Smooth muscle cell (in vitro differentiated cells): ENCODE measurements around the gene GSG1. TPM values are rescaled to one million over a fixed set of nuclear protein-coding genes. Genes with fewer than 3 reads are reported as not detected.

Source experiments
- DNase-seq: peaks from one replicate; lab custom pipeline; 2025; ENCODE audit not compliant: unreplicated experiment; lab: John Stamatoyannopoulos, UW
- H2AFZ ChIP-seq: fragments of 200-600 bp; sonication (generic); 2 replicates; pipeline ENCODE4 v1.6.0; 2016; ENCODE audit warnings: antibody characterized with exemption, low read depth, mild to moderate bottlenecking
- H3F3A ChIP-seq: fragments of 200-600 bp; sonication (generic); 2 replicates; pipeline ENCODE4 v1.6.0; 2017; ENCODE audit warnings: antibody characterized with exemption, low read depth
- H3K27ac ChIP-seq: fragments of 200-600 bp; sonication (generic); 2 replicates; pipeline ENCODE4 v1.5.1; 2016; ENCODE audit warnings: low read depth, mild to moderate bottlenecking
- H3K27me3 ChIP-seq: fragments of 200-600 bp; sonication (generic); 2 replicates; pipeline ENCODE4 v1.6.1; 2016; ENCODE audit warnings: low read depth, mild to moderate bottlenecking
- H3K36me3 ChIP-seq: fragments of 200-600 bp; sonication (generic); 2 replicates; pipeline ENCODE4 v1.5.1; 2016; ENCODE audit warnings: low read depth
- H3K4me1 ChIP-seq: fragments of 200-600 bp; sonication (generic); 2 replicates; pipeline ENCODE4 v1.5.1; 2016; ENCODE audit warnings: low read depth
- H3K4me2 ChIP-seq: fragments of 200-600 bp; sonication (generic); 2 replicates; pipeline ENCODE4 v1.6.0; 2016; ENCODE audit warnings: mild to moderate bottlenecking
- H3K4me3 ChIP-seq: fragments of 200-600 bp; sonication (generic); 2 replicates; pipeline ENCODE4 v1.5.1; 2016; ENCODE audit warnings: mild to moderate bottlenecking
- H3K79me2 ChIP-seq: fragments of 200-600 bp; sonication (generic); 2 replicates; pipeline ENCODE4 v1.6.0; 2016; ENCODE audit warnings: low read depth, mild to moderate bottlenecking
- H3K9ac ChIP-seq: fragments of 200-600 bp; sonication (generic); 2 replicates; pipeline ENCODE4 v1.6.0; 2016; ENCODE audit warnings: low read depth
- H3K9me3 ChIP-seq: fragments of 200-600 bp; sonication (generic); replicated peaks from 2 replicates; pipeline ENCODE4 v1.5.1; 2016; ENCODE audit warnings: low read depth
- H4K20me1 ChIP-seq: fragments of 200-600 bp; sonication (generic); 2 replicates; pipeline ENCODE4 v1.6.0; 2016; ENCODE audit warnings: low read depth
- WGBS: methylation state at CpG from one replicate; pipeline ENCODE4 v1.1.7; 2016; ENCODE audit warnings: low lambda C conversion rate; 5-methylcytosine and 5-hydroxymethylcytosine counted together
- polyA plus RNA-seq: library from polyadenylated mRNA; unstranded; fragments of >200 nt; fragmentation: Nextera tagmentation; extraction: Ambion mirVana; gene quantifications from 2 replicates; pipeline ENCODE4 v1.2.1, GENCODE V29; 2016
- total RNA-seq: library from RNA; depleted of rRNA; stranded (reverse); fragments of >200 nt; gene quantifications from 2 replicates; pipeline ENCODE4 v1.2.3, GENCODE V29; 2014
- TF ChIP-seq, protein P1 (sequence below): fragments of 200-600 bp; sonication (generic); IDR thresholded peaks from 2 replicates; pipeline ENCODE4 v1.5.1; 2017; ENCODE audit warnings: borderline replicate concordance, mild to moderate bottlenecking, antibody characterized with exemption; ENCODE audit not compliant: insufficient read depth, poor library complexity, severe bottlenecking

GSG1 gene
- total and polyA plus RNA-seq, 2 experiments from 2014 or later = not detected

DNA sequence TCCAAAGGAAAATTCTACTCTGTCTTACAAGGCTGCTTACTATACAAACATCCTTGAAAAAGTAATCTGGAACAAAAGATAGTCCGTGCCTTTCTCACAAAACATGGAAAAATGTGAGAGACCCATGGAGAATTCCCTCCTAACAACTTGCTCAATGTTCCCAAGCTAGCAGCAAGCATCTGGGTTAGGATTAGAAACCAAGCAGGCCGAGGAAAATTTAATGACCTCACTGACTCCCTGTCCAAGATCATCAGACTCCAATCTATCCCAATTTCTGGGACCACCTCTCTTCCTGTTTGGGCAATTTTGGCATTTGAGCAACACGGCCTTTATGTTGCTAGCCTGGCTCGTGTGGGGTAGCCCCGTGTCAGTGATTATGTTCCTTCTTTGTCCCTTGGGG is 18.1 kb upstream of the GSG1 start:
- Histone ChIP-seq H3K9me3 (no peaks in the 10 kb centered on the region), H3K4me1 (peaks cover 29% of the 10 kb centered on the region), H3K79me2 (no peaks in the 10 kb centered on the region), H3F3A (no peaks in the 10 kb centered on the region), H3K4me2 (no peak overlapping the region), H3K36me3 (no peaks in the 10 kb centered on the region), H4K20me1 (no peaks in the 10 kb centered on the region), H3K9ac (no peak overlapping the region), H3K4me3 (no peak overlapping the region), H3K27ac (no peak overlapping the region), H2AFZ (no peak overlapping the region), H3K27me3 (no peaks in the 10 kb centered on the region)
- 93% methylated on average over 5 of the region's 5 CpGs for WGBS
- no peak for DNase-seq
- TF ChIP-seq, protein P1, sequence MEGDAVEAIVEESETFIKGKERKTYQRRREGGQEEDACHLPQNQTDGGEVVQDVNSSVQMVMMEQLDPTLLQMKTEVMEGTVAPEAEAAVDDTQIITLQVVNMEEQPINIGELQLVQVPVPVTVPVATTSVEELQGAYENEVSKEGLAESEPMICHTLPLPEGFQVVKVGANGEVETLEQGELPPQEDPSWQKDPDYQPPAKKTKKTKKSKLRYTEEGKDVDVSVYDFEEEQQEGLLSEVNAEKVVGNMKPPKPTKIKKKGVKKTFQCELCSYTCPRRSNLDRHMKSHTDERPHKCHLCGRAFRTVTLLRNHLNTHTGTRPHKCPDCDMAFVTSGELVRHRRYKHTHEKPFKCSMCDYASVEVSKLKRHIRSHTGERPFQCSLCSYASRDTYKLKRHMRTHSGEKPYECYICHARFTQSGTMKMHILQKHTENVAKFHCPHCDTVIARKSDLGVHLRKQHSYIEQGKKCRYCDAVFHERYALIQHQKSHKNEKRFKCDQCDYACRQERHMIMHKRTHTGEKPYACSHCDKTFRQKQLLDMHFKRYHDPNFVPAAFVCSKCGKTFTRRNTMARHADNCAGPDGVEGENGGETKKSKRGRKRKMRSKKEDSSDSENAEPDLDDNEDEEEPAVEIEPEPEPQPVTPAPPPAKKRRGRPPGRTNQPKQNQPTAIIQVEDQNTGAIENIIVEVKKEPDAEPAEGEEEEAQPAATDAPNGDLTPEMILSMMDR = no peak

GRCh38 chr12:13120413-13120812 is 16.9 kb upstream of the GSG1 start:
- H3F3A ChIP-seq = no peaks in the 10 kb centered on the region
- H3K4me1 ChIP-seq = peaks cover 34% of the 10 kb centered on the region
- 59% methylated on average over 3 of the region's 3 CpGs for whole genome bisulfite sequencing
- no peaks in the 10 kb centered on the region for H3K79me2 ChIP-seq
- no peaks in the 10 kb centered on the region for H3K36me3 ChIP-seq
- no peak overlapping the region for H2AFZ ChIP-seq
- no peaks in the 10 kb centered on the region for H3K27me3 ChIP-seq
- H3K4me3 ChIP-seq = no peak overlapping the region
- H3K27ac ChIP-seq = no peak overlapping the region
- H3K4me2 ChIP-seq = no peak overlapping the region
- DNase-seq = no peak
- H4K20me1 ChIP-seq = no peaks in the 10 kb centered on the region
- TF ChIP-seq, protein P1 = no peak
- H3K9ac ChIP-seq = no peak overlapping the region
- H3K9me3 ChIP-seq = no peaks in the 10 kb centered on the region

DNA sequence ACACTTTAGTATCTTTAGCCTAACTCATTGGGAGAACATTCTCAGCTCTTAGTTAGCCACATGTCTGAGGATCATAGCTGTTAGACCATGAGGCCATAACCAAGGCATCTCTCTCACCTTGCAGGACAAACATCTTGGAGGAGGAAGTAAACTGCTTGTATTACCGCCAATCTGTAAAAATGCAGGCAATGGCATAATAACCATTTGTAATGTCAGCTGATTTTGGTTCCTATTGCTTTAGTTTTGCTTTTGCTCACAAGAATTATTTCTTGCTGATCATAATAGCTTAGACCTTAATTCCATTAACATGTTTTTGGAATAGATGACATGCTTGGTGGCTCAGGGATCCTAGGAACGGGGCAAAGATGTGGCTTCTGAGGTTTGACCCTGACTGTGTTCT is 16.4 kb upstream of the GSG1 start:
- H3K4me1 ChIP-seq = peaks cover 30% of the 10 kb centered on the region
- DNase-seq = no peak
- WGBS = 89% methylated on average over 2 of the region's 2 CpGs
- no peak overlapping the region for H2AFZ ChIP-seq
- H4K20me1 ChIP-seq = no peaks in the 10 kb centered on the region
- TF ChIP-seq, protein P1 = no peak
- H3K36me3 ChIP-seq = no peaks in the 10 kb centered on the region
- H3K4me2 ChIP-seq = no peak overlapping the region
- H3F3A ChIP-seq = no peaks in the 10 kb centered on the region
- H3K27ac ChIP-seq = no peak overlapping the region
- H3K9ac ChIP-seq = no peak overlapping the region
- no peak overlapping the region for H3K4me3 ChIP-seq
- H3K9me3 ChIP-seq = no peaks in the 10 kb centered on the region
- H3K27me3 ChIP-seq = no peaks in the 10 kb centered on the region
- no peaks in the 10 kb centered on the region for H3K79me2 ChIP-seq

GRCh38 chr12:13117029-13117428 is 13.6 kb upstream of the GSG1 start:
- Histone ChIP-seq H2AFZ (no peak overlapping the region), H3K4me3 (no peak overlapping the region), H3K9ac (no peak overlapping the region), H4K20me1 (no peaks in the 10 kb centered on the region), H3F3A (no peaks in the 10 kb centered on the region), H3K9me3 (no peaks in the 10 kb centered on the region), H3K27ac (no peak overlapping the region), H3K4me2 (no peak overlapping the region), H3K27me3 (no peaks in the 10 kb centered on the region), H3K4me1 (peaks cover 38% of the 10 kb centered on the region), H3K79me2 (no peaks in the 10 kb centered on the region), H3K36me3 (no peaks in the 10 kb centered on the region)
- no peak for DNase-seq
- TF ChIP-seq, protein P1 = no peak
- WGBS = 41% methylated on average over 6 of the region's 6 CpGs
